IMR-90 (cell line): ENCODE measurements around the gene SLC6A13. TPM values are rescaled to one million over a fixed set of nuclear protein-coding genes. Genes with fewer than 3 reads are reported as not detected.

Experiments used
- ATAC-seq: fragments of 200-7000 bp; cut with Tn5 transposase; 2 replicates; pipeline ENCODE4 v1.9.1; 2020; ENCODE audit warnings: low read depth, mild to moderate bottlenecking, moderate library complexity
- BruUV-seq: library from RNA; stranded (reverse); fragments of 400-500 nt; replicated peaks from 2 replicates; lab custom pipeline; 2021; lab: Mats Ljungman, UMichigan
- CTCF ChIA-PET: fragments of 300-600 bp; formaldehyde crosslinking; extraction: SDS; loops from one replicate; lab custom pipeline; 2021; ENCODE audit warnings: antibody characterized with exemption; lab: Yijun Ruan, JAX
- POLR2A ChIA-PET: fragments of 300-600 bp; sonication (Branson Sonifier 250); formaldehyde crosslinking; loops from one replicate; lab custom pipeline; 2022; ENCODE audit warnings: antibody characterized with exemption; ENCODE audit not compliant: unreplicated experiment; lab: Charles Lee
- DNase-seq: peaks from one replicate; pipeline ENCODE4 v3.0.0; 2013
- H2AFZ ChIP-seq: replicated peaks from 2 replicates; pipeline ENCODE3; 2013; ENCODE audit warnings: low read length, mild to moderate bottlenecking; ENCODE audit not compliant: poor library complexity
- H2AK5ac ChIP-seq: 2 replicates; pipeline ENCODE4 v1.6.1; 2013; ENCODE audit warnings: low read depth, low read length, inconsistent platforms
- H2AK9ac ChIP-seq: replicated peaks from 2 replicates; pipeline ENCODE3; 2013; ENCODE audit warnings: mild to moderate bottlenecking, low read depth, low read length, moderate library complexity; ENCODE audit not compliant: poor library complexity
- H2BK120ac ChIP-seq: 2 replicates; pipeline ENCODE4 v1.6.1; 2013; ENCODE audit warnings: low read depth, low read length, inconsistent platforms
- H2BK15ac ChIP-seq: 3 replicates; pipeline ENCODE4 v1.6.1; 2013; ENCODE audit warnings: low read depth, low read length, inconsistent platforms
- H2BK20ac ChIP-seq: 2 replicates; pipeline ENCODE4 v1.6.1; 2013; ENCODE audit warnings: low read depth, mild to moderate bottlenecking, inconsistent platforms, low read length, moderate library complexity
- H2BK5ac ChIP-seq: 2 replicates; pipeline ENCODE4 v1.6.1; 2013; ENCODE audit warnings: mild to moderate bottlenecking, low read depth, low read length, inconsistent platforms; ENCODE audit not compliant: poor library complexity, severe bottlenecking
- H3K14ac ChIP-seq: replicated peaks from 2 replicates; pipeline ENCODE4 v1.6.1; 2013; ENCODE audit warnings: low read depth, low read length, inconsistent platforms
- H3K18ac ChIP-seq: 2 replicates; pipeline ENCODE4 v1.6.1; 2013; ENCODE audit warnings: low read depth, low read length, control low read depth
- H3K23ac ChIP-seq: 2 replicates; pipeline ENCODE4 v1.6.1; 2013; ENCODE audit warnings: low read depth, low read length, inconsistent platforms
- H3K27ac ChIP-seq: 2 replicates; pipeline ENCODE4 v1.5.1; 2013; ENCODE audit warnings: mild to moderate bottlenecking, control low read depth, low read length; ENCODE audit not compliant: insufficient read depth
- H3K27me3 ChIP-seq: 2 replicates; pipeline ENCODE4 v1.6.1; 2013; ENCODE audit warnings: low read length; ENCODE audit not compliant: control insufficient read depth, insufficient read depth
- H3K36me3 ChIP-seq: 2 replicates; pipeline ENCODE4 v1.6.1; 2013; ENCODE audit warnings: low read length, mixed read lengths; ENCODE audit not compliant: control insufficient read depth, insufficient read depth
- H3K4ac ChIP-seq: 2 replicates; pipeline ENCODE4 v1.6.1; 2013; ENCODE audit warnings: low read depth, low read length, inconsistent platforms
- H3K4me1 ChIP-seq: 2 replicates; pipeline ENCODE4 v1.6.1; 2013; ENCODE audit warnings: low read length, mixed read lengths; ENCODE audit not compliant: control insufficient read depth, insufficient read depth
- H3K4me2 ChIP-seq: 2 replicates; pipeline ENCODE4 v1.6.1; 2013; ENCODE audit warnings: low read depth, mild to moderate bottlenecking, control low read depth, low read length, moderate library complexity
- H3K4me3 ChIP-seq: 2 replicates; pipeline ENCODE4 v1.5.1; 2013; ENCODE audit warnings: low read depth, mild to moderate bottlenecking, control low read depth, low read length, moderate library complexity; ENCODE audit not compliant: insufficient read depth
- H3K56ac ChIP-seq: 2 replicates; pipeline ENCODE4 v1.6.1; 2013; ENCODE audit warnings: low read length, inconsistent platforms; ENCODE audit not compliant: insufficient read depth; ENCODE audit errors: extremely low read depth
- H3K79me1 ChIP-seq, 2 experiments: 2 replicates each; pipeline ENCODE4 v1.6.1; 2013; ENCODE audit warnings: low read length in 2 of 2, inconsistent platforms in 1 of 2, low read depth in 1 of 2
- H3K9ac ChIP-seq: 2 replicates; pipeline ENCODE4 v1.6.1; 2013; ENCODE audit warnings: low read depth, low read length, control low read depth
- H3K9me1 ChIP-seq: 2 replicates; pipeline ENCODE4 v1.6.1; 2013; ENCODE audit warnings: low read length, inconsistent platforms; ENCODE audit not compliant: insufficient read depth
- H3K9me3 ChIP-seq: 2 replicates; pipeline ENCODE4 v1.6.1; 2013; ENCODE audit warnings: low read length; ENCODE audit not compliant: control insufficient read depth, insufficient read depth
- H4K20me1 ChIP-seq: 2 replicates; pipeline ENCODE4 v1.6.1; 2013; ENCODE audit warnings: low read length, inconsistent platforms; ENCODE audit not compliant: insufficient read depth
- H4K5ac ChIP-seq: 2 replicates; pipeline ENCODE4 v1.6.1; 2013; ENCODE audit warnings: mild to moderate bottlenecking, low read depth, low read length, control low read depth
- H4K8ac ChIP-seq, 2 experiments: 2 replicates each; pipeline ENCODE4 v1.6.1; 2013; ENCODE audit warnings: low read depth in 2 of 2, low read length in 2 of 2, control low read depth in 1 of 2, inconsistent platforms in 1 of 2
- H4K91ac ChIP-seq: 2 replicates; pipeline ENCODE4 v1.6.1; 2013; ENCODE audit warnings: low read depth, low read length, inconsistent platforms; ENCODE audit not compliant: insufficient read depth
- BHLHE40 ChIP-seq: fragments of 150-350 bp; IDR thresholded peaks from 2 replicates; pipeline ENCODE4 v1.6.1; 2016; ENCODE audit warnings: mild to moderate bottlenecking, low read depth, low read length
- MAFK ChIP-seq: IDR thresholded peaks from 2 replicates; pipeline ENCODE4 v1.6.1; 2012; ENCODE audit warnings: low read depth, low read length, improper control_type of control experiment
- NFE2L2 ChIP-seq: fragments of 150-350 bp; IDR thresholded peaks from 2 replicates; pipeline ENCODE4 v1.6.1; 2016; ENCODE audit warnings: low read depth, mild to moderate bottlenecking, low read length
- POLR2A ChIP-seq: IDR thresholded peaks from 2 replicates; pipeline ENCODE4 v1.6.1; 2012; ENCODE audit warnings: mild to moderate bottlenecking, low read depth, low read length
- RAD21 ChIP-seq: IDR thresholded peaks from 2 replicates; pipeline ENCODE4 v1.6.1; 2012; ENCODE audit warnings: low read length, improper control_type of control experiment
- RCOR1 ChIP-seq: IDR thresholded peaks from 2 replicates; pipeline ENCODE4 v1.6.1; 2012; ENCODE audit warnings: mild to moderate bottlenecking, low read length, improper control_type of control experiment; ENCODE audit not compliant: insufficient replicate concordance
- WGBS, 2 experiments: methylation state at CpG; one replicate each; pipeline versions ENCODE4 v1.1.5 to v1.1.7; 2013; ENCODE audit warnings: missing lambda C conversion rate in 2 of 2; ENCODE audit not compliant: insufficient read length in 1 of 2; ENCODE audit errors: extremely low coverage in 2 of 2; 5-methylcytosine and 5-hydroxymethylcytosine counted together
- dilution Hi-C: fragments of 300-500 bp; cut with HindIII; formaldehyde crosslinking; loops from one replicate; pipeline ENCODE4 v1.14.3; 2018; ENCODE audit warnings: low sequenced_read_pairs; ENCODE audit not compliant: unreplicated experiment
- in situ Hi-C: fragments of 300-500 bp; cut with MboI; formaldehyde crosslinking; loops from 3 replicates; pipeline ENCODE4 v1.14.3; 2019; ENCODE audit warnings: low sequenced_read_pairs, inconsistent platforms, mixed read lengths
- intact Hi-C: fragments of 100-400 bp; cut with micrococcal nuclease; formaldehyde crosslinking; loops from 2 replicates; pipeline ENCODE4 v1.10.0; 2022
- polyA plus RNA-seq, 3 experiments: library from polyadenylated mRNA; depleted of rRNA; stranded (reverse); fragments of >200 nt; gene quantifications; 2 replicates each; pipeline ENCODE4 v1.2.3, GENCODE V29; 2012; ENCODE audit warnings: low replicate concordance in 1 of 3
- total RNA-seq: library from RNA; depleted of rRNA; stranded (reverse); fragments of >200 nt; gene quantifications from 2 replicates; pipeline ENCODE4 v1.2.3, GENCODE V29; 2012
- TF ChIP-seq, protein P1 (sequence below): fragments of 150-350 bp; IDR thresholded peaks from 2 replicates; pipeline ENCODE4 v1.6.1; 2016; ENCODE audit warnings: low read depth, mild to moderate bottlenecking, low read length, moderate library complexity, borderline replicate concordance

SLC6A13 gene
- total and polyA plus RNA-seq, 2 of the 4 experiments (the other 2 are of a cell fraction), result under 0.01 to 0.10 TPM

DNA sequence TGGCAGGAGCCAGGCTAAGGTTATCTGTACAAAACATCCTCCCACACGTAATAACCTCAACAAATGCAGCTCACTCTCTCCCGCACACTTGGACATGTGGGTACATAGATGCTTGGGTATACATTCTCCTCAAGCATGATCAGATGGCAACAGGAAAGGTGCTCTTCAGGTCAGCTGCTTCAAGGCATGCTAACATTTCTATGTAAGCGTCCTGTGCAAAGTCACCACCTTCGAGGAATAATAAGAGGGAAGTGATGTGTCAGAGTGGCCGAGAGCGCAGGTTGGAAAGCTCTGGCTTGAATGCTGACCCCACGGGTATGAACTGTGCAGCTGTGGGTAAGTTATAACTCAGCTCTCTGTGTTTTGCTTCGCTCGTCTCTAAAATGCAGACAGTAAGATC lies 24.5 kb downstream of the SLC6A13 start:
- H4K5ac ChIP-seq, result no peak overlapping the region
- ChIA-PET POLR2A (no interaction called here), CTCF (no interaction called here)
- H3K9me3 ChIP-seq, result peaks cover 20% of the 10 kb centered on the region
- no peak overlapping the region for H3K18ac ChIP-seq
- no peak overlapping the region for H2BK20ac ChIP-seq
- no peak for ATAC-seq
- H3K36me3 ChIP-seq, result no peaks in the 10 kb centered on the region
- H4K20me1 ChIP-seq, result no peaks in the 10 kb centered on the region
- H4K91ac ChIP-seq, result no peak overlapping the region
- H2BK120ac ChIP-seq, result no peak overlapping the region
- no peak overlapping the region for H2AK9ac ChIP-seq
- no peak overlapping the region for H4K8ac ChIP-seq
- no TSS peak for BruUV-seq
- intact Hi-C loops, result no loop called here
- no peak overlapping the region for H2BK15ac ChIP-seq
- H3K4me1 ChIP-seq, result no peaks in the 10 kb centered on the region
- no peak overlapping the region for H2BK5ac ChIP-seq
- H3K4me3 ChIP-seq, result no peak overlapping the region
- no peak overlapping the region for H2AFZ ChIP-seq
- no peak overlapping the region for H3K4me2 ChIP-seq
- H3K27me3 ChIP-seq, result peaks cover 21% of the 10 kb centered on the region
- H3K23ac ChIP-seq, result no peak overlapping the region
- dilution Hi-C loops, result no loop called here
- WGBS, 2 experiments, result 68% methylated on average over 5 of the region's 9 CpGs; no CpG with 5 or more reads in 1 of the 2 experiments
- no peak for DNase-seq
- H3K14ac ChIP-seq, result no peak overlapping the region
- TF ChIP-seq POLR2A (no peak), MAFK (no peak), RAD21 (no peak), NFE2L2 (no peak), BHLHE40 (no peak), RCOR1 (no peak)
- TF ChIP-seq, protein P1, sequence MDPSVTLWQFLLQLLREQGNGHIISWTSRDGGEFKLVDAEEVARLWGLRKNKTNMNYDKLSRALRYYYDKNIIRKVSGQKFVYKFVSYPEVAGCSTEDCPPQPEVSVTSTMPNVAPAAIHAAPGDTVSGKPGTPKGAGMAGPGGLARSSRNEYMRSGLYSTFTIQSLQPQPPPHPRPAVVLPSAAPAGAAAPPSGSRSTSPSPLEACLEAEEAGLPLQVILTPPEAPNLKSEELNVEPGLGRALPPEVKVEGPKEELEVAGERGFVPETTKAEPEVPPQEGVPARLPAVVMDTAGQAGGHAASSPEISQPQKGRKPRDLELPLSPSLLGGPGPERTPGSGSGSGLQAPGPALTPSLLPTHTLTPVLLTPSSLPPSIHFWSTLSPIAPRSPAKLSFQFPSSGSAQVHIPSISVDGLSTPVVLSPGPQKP, result no peak
- in situ Hi-C loops, result no loop called here
- no peaks in the 10 kb centered on the region for H3K79me1 ChIP-seq
- H3K4ac ChIP-seq, result no peak overlapping the region
- H3K9ac ChIP-seq, result no peak overlapping the region
- H2AK5ac ChIP-seq, result no peak overlapping the region
- no peak overlapping the region for H3K27ac ChIP-seq
- H3K56ac ChIP-seq, result no peak overlapping the region
- H3K9me1 ChIP-seq, result no peaks in the 10 kb centered on the region
